GM19452 (cell line): ENCODE measurements around the gene ANO9.

Source experiments
- ATAC-seq: cut with Tn5 transposase; IDR thresholded peaks from one replicate; pipeline ENCODE4 v1.9.1; 2021; ENCODE audit not compliant: unreplicated experiment

The ANO9 gene

GRCh38 chr11:387193-387793 lies 54.5 kb downstream of the ANO9 start:
- no peak for ATAC-seq

DNA sequence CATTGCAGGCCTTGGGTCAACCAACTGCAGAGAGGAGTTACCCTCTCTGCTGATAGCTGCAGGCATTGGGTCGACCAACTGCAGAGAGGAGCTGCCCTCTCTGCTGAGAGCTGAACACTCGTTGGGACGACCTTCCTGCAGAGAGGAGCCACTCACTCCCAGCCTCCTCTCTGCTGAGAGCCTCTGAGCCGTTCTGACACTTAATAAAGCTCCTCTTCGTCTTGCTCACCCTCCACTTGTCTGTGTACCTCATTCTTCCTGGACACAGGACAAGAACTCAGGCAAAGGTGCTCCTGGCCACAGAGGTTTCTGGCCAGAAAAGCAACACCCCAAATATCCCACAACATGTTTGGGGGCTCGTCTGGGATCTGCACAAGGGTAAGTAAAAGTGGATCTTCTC lies 55.3 kb downstream of the ANO9 start:
- no peak for ATAC-seq

GRCh38 chr11:385594-386351 lies 56.0 kb downstream of the ANO9 start:
- ATAC-seq = no peak

- no peak for ATAC-seq
These were observed 57.3 kb downstream of the ANO9 start for GRCh38 chr11:384511-384910.

GRCh38 chr11:383431-383830 lies 58.4 kb downstream of the ANO9 start:
- no peak for ATAC-seq

DNA sequence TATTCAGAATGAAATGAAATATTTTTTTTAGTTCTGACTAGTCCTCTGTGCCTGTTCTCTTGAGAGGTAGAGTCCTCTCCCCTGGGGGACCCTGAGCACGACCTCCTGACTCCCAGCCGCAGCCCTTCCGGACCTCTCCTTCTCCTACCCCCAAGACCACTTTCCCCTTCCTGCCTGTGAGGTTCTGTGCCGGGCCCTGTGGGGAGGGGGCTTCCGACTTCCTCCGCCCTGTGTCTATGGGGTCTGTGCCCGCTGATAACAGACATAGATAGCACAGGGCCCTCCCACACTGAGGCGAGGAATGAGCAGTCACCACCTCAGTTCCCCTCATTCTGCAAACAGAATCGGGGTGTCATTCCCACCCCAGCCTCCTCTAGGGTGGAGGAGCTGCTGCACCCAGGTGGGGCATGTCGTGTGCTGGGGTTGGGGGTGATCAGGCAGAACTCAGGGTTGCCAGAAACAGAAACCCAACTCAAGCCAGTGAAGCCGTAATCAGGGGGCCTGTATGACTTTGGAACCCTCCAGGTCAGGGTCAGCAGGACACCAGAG lies 59.7 kb downstream of the ANO9 start:
- no peak for ATAC-seq

DNA sequence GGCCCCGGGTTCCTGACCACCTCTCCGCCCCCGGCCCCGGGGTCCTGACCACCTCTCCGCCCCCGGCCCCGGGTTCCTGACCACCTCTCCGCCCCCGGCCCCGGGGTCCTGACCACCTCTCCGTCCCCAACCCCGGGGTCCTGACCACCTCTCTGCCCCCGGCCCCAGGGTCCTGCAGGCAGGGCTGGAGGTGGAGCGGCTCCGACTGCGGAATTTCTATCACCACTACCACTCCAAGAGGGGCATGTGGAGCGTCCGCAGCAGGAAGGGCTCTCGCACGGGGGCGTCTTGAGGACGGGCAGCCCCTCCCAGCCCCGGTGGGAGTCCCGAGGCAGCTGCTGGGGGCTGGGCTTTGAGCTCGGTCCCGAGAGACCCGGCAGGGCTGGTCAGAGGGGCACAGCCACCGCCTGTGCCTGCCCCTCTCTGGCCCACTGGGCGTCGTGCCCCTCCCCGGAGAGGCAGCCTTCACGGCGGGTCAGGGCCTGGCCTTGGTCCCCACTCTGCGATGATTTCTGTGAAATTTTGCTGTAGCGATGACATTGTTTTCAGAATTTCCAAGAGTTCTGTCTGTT lies 60.2 kb downstream of the ANO9 start:
- ATAC-seq = no peak

GRCh38 chr11:380996-381395 lies 60.8 kb downstream of the ANO9 start:
- ATAC-seq = no peak

GRCh38 chr11:380491-380890 lies 61.3 kb downstream of the ANO9 start:
- no peak for ATAC-seq

DNA sequence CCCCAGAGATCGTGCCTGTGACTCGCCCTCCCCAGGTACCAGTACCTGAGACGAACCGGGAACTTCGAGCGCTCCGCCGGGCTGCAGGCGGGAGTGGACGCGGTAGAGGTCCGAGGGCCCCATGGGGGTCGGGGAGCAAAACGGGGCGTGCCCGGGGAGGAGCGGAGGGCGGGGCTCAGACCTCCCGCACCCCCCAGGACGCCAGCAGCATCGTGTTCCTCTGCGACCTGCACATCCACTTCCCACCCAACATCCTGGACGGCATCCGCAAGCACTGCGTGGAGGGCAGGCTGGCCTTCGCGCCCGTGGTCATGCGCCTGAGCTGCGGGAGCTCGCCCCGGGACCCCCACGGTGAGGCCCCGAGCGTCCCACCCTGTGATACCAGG lies 61.7 kb downstream of the ANO9 start:
- ATAC-seq = no peak

DNA sequence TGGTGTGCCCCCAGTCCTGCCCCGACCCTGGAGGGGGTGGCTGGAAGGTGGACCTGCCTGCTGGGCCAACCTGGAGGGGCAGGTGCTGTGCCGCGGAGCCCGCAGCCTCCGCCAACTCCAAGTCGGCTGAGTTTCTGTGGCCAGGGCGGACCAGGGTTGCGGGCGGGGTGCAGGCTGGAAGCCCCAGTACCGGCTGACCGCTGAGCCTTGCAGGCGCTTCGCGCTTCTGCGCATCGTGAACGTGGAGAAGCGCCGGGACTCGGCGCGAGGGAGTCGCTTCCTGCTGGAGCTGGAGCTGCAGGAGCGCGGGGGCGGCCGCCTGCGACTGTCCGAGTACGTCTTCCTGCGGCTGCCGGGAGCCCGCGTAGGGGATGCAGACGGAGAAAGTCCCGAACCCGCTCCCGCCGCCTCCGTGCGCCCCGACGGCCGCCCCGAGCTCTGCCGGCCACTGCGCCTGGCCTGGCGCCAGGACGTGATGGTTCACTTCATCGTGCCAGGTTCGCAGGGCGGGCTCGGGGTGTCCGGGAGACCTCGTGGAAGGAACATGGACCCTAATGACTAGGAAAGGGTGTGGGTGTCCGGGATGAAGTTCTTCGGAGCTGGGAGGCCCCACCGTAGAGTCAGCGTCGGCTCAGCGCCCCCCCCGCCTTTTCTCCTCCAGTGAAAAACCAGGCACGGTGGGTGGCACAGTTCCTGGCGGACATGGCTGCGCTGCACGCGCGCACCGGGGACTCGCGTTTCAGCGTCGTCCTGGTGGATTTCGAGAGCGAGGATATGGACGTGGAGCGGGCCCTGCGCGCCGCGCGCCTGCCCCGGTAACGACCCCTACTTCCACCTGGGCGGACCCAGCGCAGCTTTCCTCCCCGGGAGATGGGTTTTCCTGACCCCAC lies 62.4 kb downstream of the ANO9 start:
- no peak for ATAC-seq

DNA sequence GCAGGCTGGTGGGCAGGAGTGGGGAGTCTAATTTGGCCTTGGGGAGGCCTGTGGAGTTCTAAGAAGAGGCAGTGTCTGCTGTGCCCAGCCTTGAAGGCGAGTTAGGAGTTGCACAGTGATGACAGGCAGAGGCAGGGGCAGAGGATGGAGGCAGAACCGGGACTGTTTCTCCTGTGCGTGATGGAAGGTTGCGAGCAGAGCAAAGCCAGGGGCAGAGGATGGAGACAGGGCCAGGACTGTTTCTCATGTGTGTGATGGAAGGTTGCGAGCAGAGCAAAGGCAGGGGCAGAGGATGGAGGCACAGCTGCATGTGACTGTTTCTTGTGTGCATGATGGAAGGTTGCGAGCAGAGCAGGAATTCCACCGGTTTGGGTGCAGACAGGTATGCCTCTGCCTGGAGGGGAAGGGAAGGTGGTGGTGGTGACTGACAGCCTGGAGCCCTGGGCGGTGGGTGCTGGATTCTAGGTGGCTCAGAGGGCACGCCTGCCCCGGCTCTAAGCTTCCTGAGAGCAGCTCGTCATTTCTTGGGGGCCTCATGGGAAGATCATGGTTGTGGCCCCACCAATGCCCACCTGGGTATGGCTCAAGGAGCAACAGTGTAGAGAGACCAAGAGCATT lies 63.8 kb downstream of the ANO9 start:
- no peak for ATAC-seq

GRCh38 chr11:377174-377865 lies 64.5 kb downstream of the ANO9 start:
- ATAC-seq = no peak

- no peak for ATAC-seq
These were observed 65.2 kb downstream of the ANO9 start for GRCh38 chr11:376531-377173.

DNA sequence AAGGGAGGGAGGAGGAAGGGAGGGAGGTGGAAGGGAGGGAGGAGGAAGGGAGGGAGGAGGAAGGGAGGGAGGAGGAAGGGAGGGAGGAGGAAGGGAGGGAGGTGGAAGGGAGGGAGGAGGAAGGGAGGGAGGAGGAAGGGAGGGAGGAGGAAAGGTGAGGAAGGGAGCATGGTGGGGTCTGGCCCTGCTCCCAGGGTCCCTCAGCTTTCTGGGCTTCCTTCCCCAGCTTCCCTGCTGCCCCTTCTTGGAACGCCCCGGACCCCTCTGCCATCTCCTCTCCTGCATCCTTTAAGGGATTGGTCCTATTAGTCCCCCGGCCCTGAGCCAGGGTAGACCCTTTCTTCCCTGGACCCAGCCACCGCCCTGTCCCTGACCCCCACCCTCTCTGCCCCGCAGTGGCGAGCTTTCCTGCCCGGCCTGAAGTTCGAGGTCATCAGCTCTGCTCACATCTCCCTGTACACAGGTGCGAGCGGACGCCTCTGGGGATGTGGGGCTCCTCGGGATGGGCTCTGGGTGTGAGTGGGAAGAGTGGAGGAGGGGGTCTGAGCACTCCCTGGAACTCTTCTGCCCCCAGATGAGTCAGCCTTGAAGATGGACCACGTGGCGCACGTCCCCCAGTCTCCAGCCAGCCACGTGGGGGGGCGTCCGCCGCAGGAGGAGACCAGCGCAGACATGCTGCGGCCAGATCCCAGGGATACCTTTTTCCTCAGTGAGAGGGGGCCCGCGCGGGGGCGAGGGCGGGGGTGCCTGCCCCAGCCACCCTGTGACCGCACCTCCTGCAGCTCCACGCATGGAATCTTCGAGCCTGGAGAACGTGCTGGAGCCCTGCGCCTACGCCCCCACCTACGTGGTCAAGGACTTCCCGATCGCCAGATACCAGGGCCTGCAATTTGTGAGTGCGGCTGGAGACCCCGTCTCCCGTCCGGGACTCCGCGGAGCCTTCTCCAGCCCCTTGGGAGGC lies 66.5 kb downstream of the ANO9 start:
- ATAC-seq = no peak

- no peak for ATAC-seq
These were observed 67.9 kb downstream of the ANO9 start for GRCh38 chr11:373716-374551.

- ATAC-seq = no peak
These were observed 68.7 kb downstream of the ANO9 start for GRCh38 chr11:372809-373715.
